ENCODE results near the gene RAB3A.

Gene RAB3A

GRCh38 chr19:18229474-18229873 is 25.6 kb upstream of the RAB3A start:
- Histone ChIP-seq H3K27me3 (ENCODE audit: insufficient read depth, low read length, poor library complexity) (no peaks in the 10 kb centered on the region), H3K4me1 (ENCODE audit: insufficient read depth, low read length) (no peaks in the 10 kb centered on the region), H3K36me3 (ENCODE audit: insufficient read depth, low read length) (no peaks in the 10 kb centered on the region), H3K9me3 (ENCODE audit: insufficient read depth, low read length, severe bottlenecking) (no peaks in the 10 kb centered on the region), H3K4me3 (ENCODE audit: low read depth in 1 of 2, low read length in 2 of 2) (no peak overlapping the region), H3K27ac (ENCODE audit: low read length) (no peak overlapping the region), H2AFZ (ENCODE audit: low read depth, low read length) (no peak overlapping the region), H4K20me1 (ENCODE audit: insufficient read depth, low read length) (peaks cover 22% of the 10 kb centered on the region; the same call in 1 of the 2 replicates), H3K9ac (ENCODE audit: low read depth, low read length) (no peak overlapping the region), H3K4me2 (ENCODE audit: insufficient read depth, low read length) (no peak overlapping the region), H3K79me2 (ENCODE audit: insufficient read depth, low read length) (no peaks in the 10 kb centered on the region)
- DNase-seq, result no peak
- TF ChIP-seq CTCF (IDR thresholded peaks at IDR 0.05; ENCODE audit: borderline replicate concordance, extremely low read depth, low read length, poor library complexity, severe bottlenecking) (peak; percentile 59), EZH2 (IDR thresholded peaks at IDR 0.05; ENCODE audit: borderline replicate concordance, low read depth, low read length, severe bottlenecking) (no peak)
- ATAC-seq (ENCODE audit: insufficient read depth, low read depth), result no peak

GRCh38 chr19:18227781-18228271 is 24.0 kb upstream of the RAB3A start:
- no peaks in the 10 kb centered on the region for H3K79me2 ChIP-seq (ENCODE audit: insufficient read depth, low read length)
- no peak overlapping the region for H3K9ac ChIP-seq (ENCODE audit: low read depth, low read length)
- H2AFZ ChIP-seq (ENCODE audit: low read depth, low read length), result no peak overlapping the region
- no peaks in the 10 kb centered on the region for H3K4me1 ChIP-seq (ENCODE audit: insufficient read depth, low read length)
- no peak for DNase-seq
- H3K36me3 ChIP-seq (ENCODE audit: insufficient read depth, low read length), result no peaks in the 10 kb centered on the region
- no peak overlapping the region for H3K4me2 ChIP-seq (ENCODE audit: insufficient read depth, low read length)
- H3K27ac ChIP-seq (ENCODE audit: low read length), result no peak overlapping the region
- peaks cover 22% of the 10 kb centered on the region; the same call in 1 of the 2 replicates for H4K20me1 ChIP-seq (ENCODE audit: insufficient read depth, low read length)
- H3K9me3 ChIP-seq (ENCODE audit: insufficient read depth, low read length, severe bottlenecking), result no peaks in the 10 kb centered on the region
- ATAC-seq (ENCODE audit: insufficient read depth, low read depth), result no peak
- no peaks in the 10 kb centered on the region for H3K27me3 ChIP-seq (ENCODE audit: insufficient read depth, low read length, poor library complexity)
- H3K4me3 ChIP-seq (ENCODE audit: low read depth in 1 of 2, low read length in 2 of 2), result no peak overlapping the region
- TF ChIP-seq CTCF (IDR thresholded peaks at IDR 0.05; ENCODE audit: borderline replicate concordance, extremely low read depth, low read length, poor library complexity, severe bottlenecking) (no peak), EZH2 (IDR thresholded peaks at IDR 0.05; ENCODE audit: borderline replicate concordance, low read depth, low read length, severe bottlenecking) (no peak)

GRCh38 chr19:18226956-18227780 is 23.3 kb upstream of the RAB3A start:
- H3K79me2 ChIP-seq (ENCODE audit: insufficient read depth, low read length), result no peaks in the 10 kb centered on the region
- no peak overlapping the region for H3K4me2 ChIP-seq (ENCODE audit: insufficient read depth, low read length)
- H3K27ac ChIP-seq (ENCODE audit: low read length), result no peak overlapping the region
- H4K20me1 ChIP-seq (ENCODE audit: insufficient read depth, low read length), result peaks cover 22% of the 10 kb centered on the region; the same call in 1 of the 2 replicates
- no peak overlapping the region for H2AFZ ChIP-seq (ENCODE audit: low read depth, low read length)
- no peaks in the 10 kb centered on the region for H3K36me3 ChIP-seq (ENCODE audit: insufficient read depth, low read length)
- H3K4me3 ChIP-seq (ENCODE audit: low read depth in 1 of 2, low read length in 2 of 2), result no peak overlapping the region
- H3K9ac ChIP-seq (ENCODE audit: low read depth, low read length), result no peak overlapping the region
- H3K27me3 ChIP-seq (ENCODE audit: insufficient read depth, low read length, poor library complexity), result no peaks in the 10 kb centered on the region
- no peak for TF ChIP-seq CTCF (IDR thresholded peaks at IDR 0.05; ENCODE audit: borderline replicate concordance, extremely low read depth, low read length, poor library complexity, severe bottlenecking)
- TF ChIP-seq EZH2 (IDR thresholded peaks at IDR 0.05; ENCODE audit: borderline replicate concordance, low read depth, low read length, severe bottlenecking), result no peak
- no peaks in the 10 kb centered on the region for H3K9me3 ChIP-seq (ENCODE audit: insufficient read depth, low read length, severe bottlenecking)
- ATAC-seq (ENCODE audit: insufficient read depth, low read depth) (no peak), DNase-seq (no peak)
- no peaks in the 10 kb centered on the region for H3K4me1 ChIP-seq (ENCODE audit: insufficient read depth, low read length)
